Glutamatergic neuron (in vitro differentiated cells): ENCODE data around the gene DTX3L. TPM values are rescaled to one million over a fixed set of nuclear protein-coding genes. Genes with fewer than 3 reads are reported as not detected.

Source experiments
- DNase-seq: peaks from one replicate; pipeline ENCODE4 v3.0.0; 2022
- H3K27ac Mint-ChIP-seq: one replicate; pipeline ENCODE4 v1.8.0; 2020; ENCODE audit warnings: mild to moderate bottlenecking, mixed read lengths, inconsistent platforms; ENCODE audit not compliant: unreplicated experiment
- H3K27me3 Mint-ChIP-seq: one replicate; pipeline ENCODE4 v1.8.0; 2020; ENCODE audit warnings: mild to moderate bottlenecking, moderate library complexity, mixed read lengths, inconsistent platforms; ENCODE audit not compliant: unreplicated experiment
- H3K36me3 Mint-ChIP-seq: one replicate; pipeline ENCODE4 v1.8.0; 2020; ENCODE audit warnings: mild to moderate bottlenecking, mixed read lengths, inconsistent platforms; ENCODE audit not compliant: unreplicated experiment
- H3K4me1 Mint-ChIP-seq: one replicate; pipeline ENCODE4 v1.8.0; 2020; ENCODE audit warnings: mild to moderate bottlenecking, low read depth, mixed read lengths, inconsistent platforms; ENCODE audit not compliant: unreplicated experiment
- H3K4me3 Mint-ChIP-seq: one replicate; pipeline ENCODE4 v1.8.0; 2020; ENCODE audit warnings: mild to moderate bottlenecking, mixed read lengths, inconsistent platforms; ENCODE audit not compliant: unreplicated experiment
- H3K9me3 Mint-ChIP-seq: one replicate; pipeline ENCODE4 v1.8.0; 2020; ENCODE audit warnings: mild to moderate bottlenecking, moderate library complexity, mixed read lengths, inconsistent platforms; ENCODE audit not compliant: unreplicated experiment
- CTCF ChIP-seq: fragments of 200-600 bp; sonication (generic); IDR thresholded peaks from one replicate; pipeline ENCODE4 v1.5.0; 2021; ENCODE audit not compliant: partially characterized antibody, unreplicated experiment
- total RNA-seq: library from RNA; stranded (reverse); fragmentation: NEBNext Ultra II Directional; extraction: Animal tissue kit (Norgen Biotek cat#: 25700); gene quantifications from one replicate; pipeline ENCODE4 v1.2.1, GENCODE V29; 2021; ENCODE audit not compliant: unreplicated experiment

The DTX3L gene
- total RNA-seq, 1 donor from 2014 or later, result 0.20 TPM

- Mint-ChIP-seq H3K27ac (no peak overlapping the region), H3K36me3 (no peaks in the 10 kb centered on the region), H3K27me3 (no peaks in the 10 kb centered on the region), H3K4me1 (no peaks in the 10 kb centered on the region), H3K4me3 (no peak overlapping the region), H3K9me3 (no peaks in the 10 kb centered on the region)
- DNase-seq, result no peak
- TF ChIP-seq CTCF, result no peak
Observed at GRCh38 chr3:122548619-122549018, 15.5 kb upstream of the DTX3L start.

GRCh38 chr3:122553171-122553570 is 11.0 kb upstream of the DTX3L start:
- no peak for DNase-seq
- Mint-ChIP-seq H3K9me3 (no peaks in the 10 kb centered on the region), H3K4me3 (no peak overlapping the region), H3K4me1 (no peaks in the 10 kb centered on the region), H3K27ac (no peak overlapping the region), H3K27me3 (no peaks in the 10 kb centered on the region), H3K36me3 (no peaks in the 10 kb centered on the region)
- TF ChIP-seq CTCF, result no peak

- no peaks in the 10 kb centered on the region for H3K36me3 Mint-ChIP-seq
- H3K4me3 Mint-ChIP-seq, result no peak overlapping the region
- no peak for DNase-seq
- H3K4me1 Mint-ChIP-seq, result no peaks in the 10 kb centered on the region
- no peak for TF ChIP-seq CTCF
- no peaks in the 10 kb centered on the region for H3K27me3 Mint-ChIP-seq
- no peak overlapping the region for H3K27ac Mint-ChIP-seq
- no peaks in the 10 kb centered on the region for H3K9me3 Mint-ChIP-seq
Observed at GRCh38 chr3:122555275-122556071, 8.7 kb upstream of the DTX3L start.

- no peak for DNase-seq
- Mint-ChIP-seq H3K9me3 (no peaks in the 10 kb centered on the region), H3K27ac (no peak overlapping the region), H3K4me3 (no peak overlapping the region), H3K36me3 (no peaks in the 10 kb centered on the region), H3K4me1 (no peaks in the 10 kb centered on the region), H3K27me3 (no peaks in the 10 kb centered on the region)
- no peak for TF ChIP-seq CTCF
Observed at GRCh38 chr3:122557356-122557755, 6.8 kb upstream of the DTX3L start.

- H3K36me3 Mint-ChIP-seq, result no peaks in the 10 kb centered on the region
- H3K4me1 Mint-ChIP-seq, result no peaks in the 10 kb centered on the region
- H3K27me3 Mint-ChIP-seq, result peaks cover under 1% of the 10 kb centered on the region
- no peaks in the 10 kb centered on the region for H3K9me3 Mint-ChIP-seq
- TF ChIP-seq CTCF, result no peak
- no peak for DNase-seq
- no peak overlapping the region for H3K4me3 Mint-ChIP-seq
- no peak overlapping the region for H3K27ac Mint-ChIP-seq
Observed at GRCh38 chr3:122558605-122559004, 5.5 kb upstream of the DTX3L start.
